Measurements from ENCODE around the gene SMOC1. TPM values are rescaled to one million over a fixed set of nuclear protein-coding genes. Genes with fewer than 3 reads are reported as not detected.

The SMOC1 gene
- total RNA-seq, 8 experiments from 2014 or later: 0.18 to 18.7 (median 2.1) TPM

Other genes starting within 250 kb of the SMOC1 start
- gene SRSF5, start 112.3 kb upstream of the SMOC1 start, total RNA-seq: 100 to 1,000 TPM; 209 to 477 (median 389) TPM
- gene SLC10A1, start 82.2 kb upstream of the SMOC1 start, total RNA-seq: 1 to 10 TPM in 4 of 8 experiments, under 1 TPM in 4; 0.82 to 2.8 (median 0.98) TPM

Measured in motor neuron (in vitro differentiated cells).